Psoas muscle (tissue), 8 donors: ENCODE data around the gene PCBP3. TPM values are rescaled to one million over a fixed set of nuclear protein-coding genes. Genes with fewer than 3 reads are reported as not detected.

Experiments
- ATAC-seq, 4 donors: fragments of 200-7000 bp; cut with Tn5 transposase; one replicate each; pipeline ENCODE4 v1.9.1; 2020; ENCODE audit warnings: moderate library complexity in 3 of 4, mild to moderate bottlenecking in 2 of 4
- DNase-seq, 2 donors: peaks; one replicate each; pipeline ENCODE4 v3.0.0-alpha.2; 2020
- H3K27ac ChIP-seq: fragments of 200-600 bp; one replicate; pipeline ENCODE4 v1.8.0; 2022
- H3K27me3 ChIP-seq, 3 donors: fragments of 200-600 bp in 1 of 3; one replicate each; pipeline versions ENCODE4 v1.6.1 to v1.8.0; 2013 to 2022; ENCODE audit warnings: low read length in 2 of 3, mild to moderate bottlenecking in 2 of 3, moderate library complexity in 1 of 3; ENCODE audit not compliant: insufficient read depth in 3 of 3
- H3K36me3 ChIP-seq, 2 donors: fragments of 200-600 bp in 1 of 2; one replicate each; pipeline versions ENCODE4 v1.6.1 to v1.8.0; 2013 to 2022; ENCODE audit warnings: low read depth in 1 of 2, mild to moderate bottlenecking in 1 of 2, moderate library complexity in 1 of 2; ENCODE audit not compliant: insufficient read depth in 1 of 2
- H3K4me1 ChIP-seq: fragments of 200-600 bp; one replicate; pipeline ENCODE4 v1.8.0; 2022
- H3K4me3 ChIP-seq: fragments of 200-600 bp; one replicate; pipeline ENCODE4 v1.8.0; 2022; ENCODE audit warnings: mild to moderate bottlenecking
- H3K9me3 ChIP-seq: fragments of 200-600 bp; one replicate; pipeline ENCODE4 v1.8.0; 2022
- WGBS, 3 donors: extraction: QIAGEN DNeasy Blood & Tissue Kit; methylation state at CpG; one replicate each; pipeline versions ENCODE4 v1.1.6 to v1.1.7; 2013; 5-methylcytosine and 5-hydroxymethylcytosine counted together
- intact Hi-C, 2 donors: fragments of 100-400 bp; cut with DNase I; formaldehyde crosslinking; loops; one replicate each; pipeline versions ENCODE4 v1.11.0 to v1.14.2; 2022
- polyA plus RNA-seq, 3 donors: library from polyadenylated mRNA; stranded (reverse); fragments of 200-250 nt; gene quantifications; one replicate each; pipeline ENCODE4 v1.2.3, GENCODE V29; 2013
- total RNA-seq, 4 donors: library from RNA; stranded (reverse); fragmentation: NEBNext Ultra II Directional in 2 of 4; extraction: Animal tissue kit (Norgen Biotek cat#: 25700) in 2 of 4; gene quantifications; one replicate each; pipeline versions ENCODE4 v1.2.1 to v1.2.4, GENCODE V29; 2021 to 2023
- TF ChIP-seq, protein P1 (sequence below): fragments of 200-600 bp; IDR thresholded peaks from one replicate; pipeline ENCODE4 v1.8.0; 2022; ENCODE audit warnings: antibody characterized with exemption
- donor health status: healthy with polysubstance abuse.
- donor health status: DM: no; HTN: no; CAD: no; lungs with moderate emphysema.
- donor health status: Bipolar disorder and iron deficiency.
- donor health status: healthy.
- donor health status: DM: yes; HTN: yes; CAD: no.
- donor health status: DM: no; HTN: no; CAD: no.
- donor health status: DM: no; HTN: no; CAD: no.
- donor health status: DM: yes; HTN: yes; CAD: no.

PCBP3 gene
- total and polyA plus RNA-seq, 7 donors: 0.10 to 0.91 (median 0.33) TPM; not detected in 1

DNA sequence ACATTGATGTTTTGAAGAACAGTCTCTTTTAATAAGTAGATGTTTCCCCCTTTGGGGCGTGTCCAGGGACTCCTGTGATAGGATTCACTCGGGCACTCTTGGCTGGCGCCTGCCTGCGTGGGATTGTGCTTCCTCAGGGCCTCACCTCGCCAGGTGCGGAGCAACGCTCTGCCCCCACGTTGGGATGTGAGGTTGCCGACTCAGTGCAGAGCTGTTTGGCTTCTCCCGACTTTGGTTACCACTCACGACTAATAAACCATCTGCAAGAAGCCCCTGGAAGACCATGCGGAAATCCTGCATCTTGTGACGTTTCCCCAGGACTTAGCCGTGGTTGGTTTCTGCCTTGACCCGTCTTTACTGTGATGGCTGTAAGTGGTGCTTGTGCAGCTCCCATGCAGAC lies 106.4 kb downstream of the PCBP3 start:
- TF ChIP-seq, protein P1, sequence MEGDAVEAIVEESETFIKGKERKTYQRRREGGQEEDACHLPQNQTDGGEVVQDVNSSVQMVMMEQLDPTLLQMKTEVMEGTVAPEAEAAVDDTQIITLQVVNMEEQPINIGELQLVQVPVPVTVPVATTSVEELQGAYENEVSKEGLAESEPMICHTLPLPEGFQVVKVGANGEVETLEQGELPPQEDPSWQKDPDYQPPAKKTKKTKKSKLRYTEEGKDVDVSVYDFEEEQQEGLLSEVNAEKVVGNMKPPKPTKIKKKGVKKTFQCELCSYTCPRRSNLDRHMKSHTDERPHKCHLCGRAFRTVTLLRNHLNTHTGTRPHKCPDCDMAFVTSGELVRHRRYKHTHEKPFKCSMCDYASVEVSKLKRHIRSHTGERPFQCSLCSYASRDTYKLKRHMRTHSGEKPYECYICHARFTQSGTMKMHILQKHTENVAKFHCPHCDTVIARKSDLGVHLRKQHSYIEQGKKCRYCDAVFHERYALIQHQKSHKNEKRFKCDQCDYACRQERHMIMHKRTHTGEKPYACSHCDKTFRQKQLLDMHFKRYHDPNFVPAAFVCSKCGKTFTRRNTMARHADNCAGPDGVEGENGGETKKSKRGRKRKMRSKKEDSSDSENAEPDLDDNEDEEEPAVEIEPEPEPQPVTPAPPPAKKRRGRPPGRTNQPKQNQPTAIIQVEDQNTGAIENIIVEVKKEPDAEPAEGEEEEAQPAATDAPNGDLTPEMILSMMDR: no peak
- Histone ChIP-seq H3K27me3 (peaks cover 0 to 11% (median 0%) of the 10 kb centered on the region in 3 donors), H3K9me3 (no peaks in the 10 kb centered on the region), H3K27ac (no peak overlapping the region), H3K4me1 (peaks cover 9% of the 10 kb centered on the region), H3K4me3 (no peak overlapping the region), H3K36me3 (no peaks in the 10 kb centered on the region)
- ATAC-seq (no peak), DNase-seq (no peak)
- intact Hi-C loops: no loop called here
- WGBS, 3 donors: 84 to 88% (median 88%) methylated on average over 15 of the region's 15 CpGs

DNA sequence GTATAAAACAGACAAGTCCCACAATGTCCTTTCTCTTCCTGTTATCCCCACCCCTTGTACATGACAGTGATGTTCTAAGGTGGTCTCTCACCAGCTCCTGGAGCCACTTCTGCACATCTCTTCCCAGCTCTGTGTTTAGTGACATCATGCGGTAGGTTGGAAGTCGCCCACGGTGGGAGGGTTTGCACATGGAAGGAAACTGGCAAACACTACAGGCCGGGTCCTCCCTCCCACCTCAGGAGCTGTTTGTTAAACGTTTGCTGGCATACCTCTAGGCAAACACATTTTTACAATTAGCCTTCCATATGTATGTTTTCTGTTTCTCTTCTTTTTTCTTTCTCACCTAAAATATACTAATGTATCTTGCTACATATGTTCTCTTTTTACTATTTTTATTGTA lies 107.4 kb downstream of the PCBP3 start:
- Histone ChIP-seq H3K27me3 (peaks cover 0 to 15% (median 0%) of the 10 kb centered on the region in 3 donors), H3K4me1 (peaks cover 9% of the 10 kb centered on the region), H3K4me3 (no peak overlapping the region), H3K9me3 (no peaks in the 10 kb centered on the region), H3K27ac (no peak overlapping the region), H3K36me3 (no peaks in the 10 kb centered on the region)
- DNase-seq (no peak), ATAC-seq (no peak)
- 56 to 58% (median 58%) methylated on average over 5 of the region's 5 CpGs for WGBS, 3 donors
- TF ChIP-seq, protein P1: no peak
- intact Hi-C loops: no loop called here

DNA sequence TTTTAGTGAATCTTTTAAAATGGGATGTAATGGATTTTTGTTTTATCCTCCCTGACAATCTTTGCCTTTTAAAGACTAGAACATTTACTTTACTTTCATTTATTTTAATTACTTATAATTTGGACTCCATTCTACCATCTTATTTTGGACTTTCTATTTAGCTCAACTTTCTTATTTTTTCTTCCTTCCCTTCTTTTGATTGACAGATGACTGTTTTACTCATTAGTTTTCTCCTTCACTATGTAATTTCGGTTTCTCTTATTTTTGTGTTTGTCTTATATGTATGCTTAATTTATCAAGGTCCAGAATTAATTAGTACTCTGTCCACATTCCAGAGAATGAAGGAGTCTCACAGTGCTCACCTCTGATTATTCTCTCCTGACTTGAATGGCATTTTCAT lies 109.9 kb downstream of the PCBP3 start:
- no peak overlapping the region for H3K27ac ChIP-seq
- WGBS, 3 donors: 82 to 84% (median 83%) methylated on average over 1 of the region's 1 CpG
- no peaks in the 10 kb centered on the region for H3K36me3 ChIP-seq
- no peak for DNase-seq
- peaks cover 2% of the 10 kb centered on the region for H3K4me1 ChIP-seq
- TF ChIP-seq, protein P1: no peak
- H3K4me3 ChIP-seq: no peak overlapping the region
- no peaks in the 10 kb centered on the region for H3K9me3 ChIP-seq
- no peak for ATAC-seq
- peaks cover 0 to 18% (median 0%) of the 10 kb centered on the region in 3 donors for H3K27me3 ChIP-seq
- intact Hi-C loops: no loop called here

DNA sequence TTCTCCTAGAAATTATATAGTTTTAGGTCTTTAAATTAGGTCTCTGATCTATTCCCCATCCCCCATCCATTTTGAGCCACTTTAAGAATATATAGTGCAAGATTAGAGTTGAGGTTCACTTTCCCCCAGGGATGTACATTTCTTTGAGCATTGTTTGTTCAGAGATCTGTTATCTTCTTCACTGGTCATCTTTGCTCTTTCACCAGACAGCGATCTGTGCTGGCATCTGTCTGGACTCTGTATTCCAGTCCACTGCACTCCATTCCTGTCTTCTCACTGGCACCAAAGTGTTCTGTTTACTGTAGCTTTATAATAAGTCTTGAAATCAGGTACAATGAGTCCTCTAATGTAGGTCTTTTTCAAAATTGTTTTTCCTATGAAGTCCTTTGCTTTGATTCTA lies 112.5 kb downstream of the PCBP3 start:
- 85 to 92% (median 87%) methylated on average over 1 of the region's 1 CpG for WGBS, 3 donors
- TF ChIP-seq, protein P1: no peak

DNA sequence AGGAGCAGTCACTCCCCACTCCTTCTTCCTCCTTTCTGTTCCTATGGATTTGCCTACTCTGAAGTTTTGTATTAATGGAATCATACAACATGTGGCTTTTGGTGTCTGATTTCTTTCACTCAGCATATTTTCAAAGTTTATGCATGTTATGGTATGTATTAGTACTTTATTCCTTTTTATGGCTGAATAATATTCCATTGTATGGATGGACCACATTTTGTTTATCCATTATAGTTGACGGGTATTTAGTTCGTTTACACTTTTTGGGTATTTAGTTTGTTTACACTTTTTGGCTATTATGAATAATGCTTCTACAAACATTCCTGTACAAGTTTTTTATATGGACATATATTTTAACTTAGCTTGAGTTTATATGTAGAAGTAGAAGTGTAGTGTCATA lies 113.1 kb downstream of the PCBP3 start:
- WGBS, 3 donors: 92 to 98% (median 97%) methylated on average over 2 of the region's 2 CpGs
- no peaks in the 10 kb centered on the region for H3K4me1 ChIP-seq
- H3K9me3 ChIP-seq: no peaks in the 10 kb centered on the region
- TF ChIP-seq, protein P1: no peak
- no peak overlapping the region for H3K4me3 ChIP-seq
- DNase-seq (no peak), ATAC-seq (no peak)
- no peak overlapping the region for H3K27ac ChIP-seq
- no peaks in the 10 kb centered on the region for H3K36me3 ChIP-seq
- peaks cover 0 to 14% (median 0%) of the 10 kb centered on the region in 3 donors for H3K27me3 ChIP-seq
- intact Hi-C loops: no loop called here

More for the DNA sequence above, 112.5 kb downstream of the PCBP3 start:
- DNase-seq (no peak), ATAC-seq (no peak)
- peaks cover 0 to 14% (median 0%) of the 10 kb centered on the region in 3 donors for H3K27me3 ChIP-seq
- no peaks in the 10 kb centered on the region for H3K4me1 ChIP-seq
- intact Hi-C loops: no loop called here
- H3K9me3 ChIP-seq: no peaks in the 10 kb centered on the region
- H3K27ac ChIP-seq: no peak overlapping the region
- no peaks in the 10 kb centered on the region for H3K36me3 ChIP-seq
- no peak overlapping the region for H3K4me3 ChIP-seq
